Prostate gland (tissue), 2 donors: ENCODE results near the gene CPSF2. TPM values are rescaled to one million over a fixed set of nuclear protein-coding genes. Genes with fewer than 3 reads are reported as not detected.

ENCODE experiments used
- DNase-seq: peaks from one replicate; pipeline ENCODE4 v3.0.0-alpha.2; 2019; ENCODE audit warnings: low spot score
- H3K27ac ChIP-seq, 2 donors: fragments of 200-600 bp; sonication (generic); 2 replicates each; pipeline ENCODE4 v1.5.1; 2017 to 2019
- H3K27me3 ChIP-seq: fragments of 200-600 bp; sonication (generic); replicated peaks from 2 replicates; pipeline ENCODE4 v1.5.1; 2019; ENCODE audit not compliant: insufficient read depth
- H3K36me3 ChIP-seq, 2 donors: fragments of 200-600 bp; sonication (generic); 1 replicate in 1 of 2; 2 replicates in 1 of 2; pipeline versions ENCODE4 v1.5.1 to v1.8.1; 2017 to 2019
- H3K4me1 ChIP-seq: fragments of 200-600 bp; sonication (generic); replicated peaks from 2 replicates; pipeline ENCODE4 v1.5.1; 2019
- H3K4me3 ChIP-seq, 2 donors: fragments of 200-600 bp; sonication (generic); 2 replicates each; pipeline ENCODE4 v1.5.1; 2017 to 2019
- H3K9me3 ChIP-seq: fragments of 200-600 bp; sonication (generic); 2 replicates; pipeline ENCODE4 v1.5.1; 2017
- CTCF ChIP-seq, 4 experiments: fragments of 200-600 bp in 2 of 4; fragments of 450-650 bp in 2 of 4; sonication (generic) in 2 of 4; IDR thresholded peaks; 1 replicate in 3 of 4; 2 replicates in 1 of 4; pipeline ENCODE4 v1.5.1; 2016 to 2019; ENCODE audit warnings: antibody characterized with exemption in 4 of 4, mild to moderate bottlenecking in 2 of 4, moderate library complexity in 2 of 4
- POLR2A ChIP-seq: fragments of 450-650 bp; IDR thresholded peaks from one replicate; pipeline ENCODE4 v1.6.1; 2016; ENCODE audit warnings: antibody characterized with exemption, mild to moderate bottlenecking
- POLR2AphosphoS5 ChIP-seq: sonication (generic); formaldehyde crosslinking; IDR thresholded peaks from one replicate; pipeline ENCODE4 v1.6.1; 2017; ENCODE audit warnings: antibody characterized with exemption
- WGBS: methylation state at CpG from one replicate; pipeline ENCODE4 v1.1.5; 2018; 5-methylcytosine and 5-hydroxymethylcytosine counted together
- intact Hi-C: fragments of 100-400 bp; cut with DNase I; formaldehyde crosslinking; loops from one replicate; pipeline ENCODE4 v1.14.2; 2022
- total RNA-seq, 2 donors: library from RNA; depleted of rRNA; stranded (reverse); fragments of >200 nt; gene quantifications; one replicate each; pipeline ENCODE4 v1.1.0, GENCODE V29; 2016

CPSF2 gene
- total RNA-seq, 2 donors from 2014 or later = 25.4 to 74.5 TPM

- H3K4me3 ChIP-seq = no peak overlapping the region
- no peak for DNase-seq
- H3K27ac ChIP-seq = no peak overlapping the region
- no peaks in the 10 kb centered on the region for H3K36me3 ChIP-seq
- intact Hi-C loops = no loop called here
- 85% methylated on average over 7 of the region's 7 CpGs for WGBS
- no peaks in the 10 kb centered on the region for H3K9me3 ChIP-seq
- H3K4me1 ChIP-seq = peaks cover 3% of the 10 kb centered on the region
- no peak for TF ChIP-seq CTCF (IDR thresholded peaks at IDR 0.05)
- H3K27me3 ChIP-seq = no peaks in the 10 kb centered on the region
Observed at GRCh38 chr14:92103363-92103989, 18.3 kb upstream of the CPSF2 start.

GRCh38 chr14:92105073-92105892, 16.5 kb upstream of the CPSF2 start:
- intact Hi-C loops = loop anchor here (5.0 kb wide), 1 partner anchor 68 kb away; no protein-coding TSS in a partner anchor
- 52% methylated on average over 16 of the region's 16 CpGs for WGBS
- H3K4me3 ChIP-seq = peak overlapping the region; percentile 96 to 99
- H3K4me1 ChIP-seq = peaks cover 3% of the 10 kb centered on the region
- TF ChIP-seq POLR2A (no peak), CTCF (IDR thresholded peaks at IDR 0.05) (no peak), POLR2AphosphoS5 (peak; percentile 8)
- no peaks in the 10 kb centered on the region for H3K36me3 ChIP-seq
- H3K27me3 ChIP-seq = no peaks in the 10 kb centered on the region
- peak overlapping the region; percentile 96 to 98 for H3K27ac ChIP-seq
- DNase-seq = no peak
- no peaks in the 10 kb centered on the region for H3K9me3 ChIP-seq

- WGBS = 0% methylated on average over 10 of the region's 10 CpGs
- no peaks in the 10 kb centered on the region for H3K27me3 ChIP-seq
Observed at GRCh38 chr14:92105893-92106142, 16.0 kb upstream of the CPSF2 start.

GRCh38 chr14:92106143-92106926, 15.4 kb upstream of the CPSF2 start, which contains the start of gene ATXN3:
Gene ATXN3, minus strand, starts transcription at chr14:92106582. Its CDS starts 30 bp downstream, at chr14:92106552.
- WGBS = under 1% methylated on average over 39 of the region's 66 CpGs
- Histone ChIP-seq H3K4me3 (peak within 1 kb of the TSS; percentile 96 to 99), H3K27me3 (no peaks in the 10 kb centered on the region), H3K9me3 (no peaks in the 10 kb centered on the region), H3K4me1 (peaks cover 3% of the 10 kb centered on the region), H3K36me3 (no peaks in the 10 kb centered on the region), H3K27ac (peak within 1 kb of the TSS; percentile 96 to 98)
- TF ChIP-seq POLR2AphosphoS5 (peak; percentile 82), CTCF (IDR thresholded peaks at IDR 0.05) (peak; percentile 64 to 90 (median 87)), POLR2A (peak; percentile 65)
- peak; percentile 98 for DNase-seq
- intact Hi-C loops = loop anchor here (2.0 to 5.0 kb wide), 2 partner anchors 14 to 69 kb away; partner anchors contain the start of genes CPSF2 and NDUFB1

More at GRCh38 chr14:92105893-92106142, 16.0 kb upstream of the CPSF2 start:
- Histone ChIP-seq H3K27ac (peak overlapping the region; percentile 96 to 98), H3K9me3 (no peaks in the 10 kb centered on the region), H3K4me1 (peaks cover 3% of the 10 kb centered on the region), H3K36me3 (no peaks in the 10 kb centered on the region), H3K4me3 (peak overlapping the region; percentile 96 to 99)
- TF ChIP-seq POLR2AphosphoS5 (no peak), CTCF (IDR thresholded peaks at IDR 0.05) (peak in 1 of 4 experiments; percentile 3), POLR2A (no peak)
- DNase-seq = peak; percentile 29
- intact Hi-C loops = loop anchor here (2.0 to 5.0 kb wide), 2 partner anchors 15 to 69 kb away; partner anchors contain the start of genes CPSF2 and NDUFB1
